Activated CD8-positive, alpha-beta memory T cell treated with anti-CD3 and anti-CD28 coated beads, Interleukin-2, amount 50 U/mL, for 1 hour (primary cell): Measurements from ENCODE around the gene ELMO1.
A peak's percentile ranks its signal among the peaks of the same experiment; 100 is the strongest.

Experiments
- DNase-seq: peaks from one replicate; pipeline ENCODE4 v3.0.0-alpha.2; 2020; ENCODE audit errors: extremely low read depth

Gene ELMO1

GRCh38 chr7:37216923-37217322, 231.7 kb downstream of the ELMO1 start:
- no peak for DNase-seq

- DNase-seq = no peak
Observed at GRCh38 chr7:37216156-37216852, 232.4 kb downstream of the ELMO1 start.

DNA sequence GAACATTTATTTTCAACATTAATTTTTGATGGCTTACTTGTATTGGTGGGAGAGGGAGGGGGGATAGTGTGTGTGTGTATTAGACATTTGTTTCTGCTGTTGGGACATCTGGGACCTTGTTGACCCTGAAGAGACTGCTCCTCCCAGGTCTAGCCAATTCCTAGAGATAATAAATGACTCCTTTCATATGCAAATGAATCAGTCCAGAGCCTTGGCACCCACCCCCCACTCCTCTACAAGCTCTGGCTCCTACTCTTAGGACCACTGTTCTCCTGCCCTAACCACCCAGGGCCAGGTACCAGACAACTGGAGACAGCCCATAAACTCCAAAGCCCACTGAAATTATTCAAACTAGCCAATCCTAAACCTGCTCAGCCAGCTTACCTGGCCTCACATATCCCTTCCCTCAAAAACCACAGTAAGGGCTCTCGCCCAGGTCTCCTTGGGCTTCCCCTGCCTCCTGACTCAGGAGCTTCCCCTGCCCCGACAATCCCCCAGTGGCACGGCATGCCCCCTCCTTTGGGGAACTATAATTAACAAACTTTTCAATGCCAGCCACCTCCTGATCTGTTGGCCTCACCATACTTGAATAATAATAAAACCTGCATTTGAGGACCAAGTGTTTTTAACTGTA, 233.3 kb downstream of the ELMO1 start:
- no peak for DNase-seq

- no peak for DNase-seq
Observed at GRCh38 chr7:37212556-37212955, 236.1 kb downstream of the ELMO1 start.

DNA sequence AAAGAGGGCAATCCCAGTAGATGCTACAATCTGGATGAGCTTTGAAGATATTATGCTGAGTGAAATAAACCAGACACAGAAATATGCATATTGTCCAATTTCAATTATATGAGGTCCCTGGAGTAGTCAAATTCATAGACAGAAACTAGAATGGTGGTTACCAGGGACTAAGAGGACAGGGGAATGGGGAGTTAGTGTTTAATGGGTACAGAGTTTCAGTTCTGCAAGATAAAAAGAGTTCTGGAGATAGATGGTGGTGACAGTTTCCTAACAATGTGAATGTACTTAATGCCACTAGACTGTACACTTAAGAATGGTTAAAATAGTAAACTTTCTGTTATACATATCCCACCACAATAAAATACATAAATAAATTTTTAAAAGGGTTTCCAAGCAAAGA, 236.6 kb downstream of the ELMO1 start:
- DNase-seq = no peak

- DNase-seq = no peak
Observed at GRCh38 chr7:37211097-37211880, 237.4 kb downstream of the ELMO1 start.

DNA sequence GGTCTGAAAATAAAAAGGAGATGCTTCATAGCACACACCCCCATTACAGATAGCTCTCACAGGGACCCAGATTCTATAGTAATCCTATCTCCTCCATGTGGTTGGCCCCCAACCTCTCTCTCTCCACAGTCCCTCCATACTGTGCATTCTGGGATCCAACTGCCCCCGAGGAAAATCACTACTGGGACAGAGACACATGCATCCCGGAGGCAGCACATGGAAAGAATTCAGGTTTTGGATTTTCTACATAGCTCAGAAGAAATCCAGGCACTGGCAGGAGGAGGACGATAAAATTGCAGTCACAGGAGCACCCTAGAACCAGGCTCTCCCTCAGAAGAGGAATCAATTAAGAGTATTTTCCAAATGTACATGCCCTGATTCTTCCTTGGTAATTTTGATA, 239.5 kb downstream of the ELMO1 start:
- no peak for DNase-seq

GRCh38 chr7:37208528-37208927, 240.1 kb downstream of the ELMO1 start:
- DNase-seq = no peak

- DNase-seq = no peak
Observed at GRCh38 chr7:37206192-37206591, 242.5 kb downstream of the ELMO1 start.

DNA sequence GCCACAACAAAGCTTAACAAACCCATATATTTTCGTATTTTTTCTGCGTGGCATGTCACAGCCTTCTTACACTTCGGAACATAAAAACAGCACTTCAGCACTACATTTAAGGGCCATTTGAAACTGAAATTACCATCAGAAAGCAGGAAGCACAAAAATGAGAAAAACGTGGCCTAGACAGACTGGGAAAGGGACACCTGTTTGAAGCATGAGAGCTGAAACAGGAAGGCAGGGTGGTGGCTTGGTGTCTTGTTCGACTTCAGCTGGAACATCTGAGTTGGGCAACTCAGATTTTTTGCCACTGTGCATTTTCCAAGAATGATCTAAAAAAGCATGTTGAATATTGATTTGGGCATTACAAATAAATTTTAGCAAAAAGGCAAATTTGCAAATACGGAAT, 243.2 kb downstream of the ELMO1 start:
- no peak for DNase-seq

- no peak for DNase-seq
Observed at GRCh38 chr7:37201876-37202198, 246.8 kb downstream of the ELMO1 start.

DNA sequence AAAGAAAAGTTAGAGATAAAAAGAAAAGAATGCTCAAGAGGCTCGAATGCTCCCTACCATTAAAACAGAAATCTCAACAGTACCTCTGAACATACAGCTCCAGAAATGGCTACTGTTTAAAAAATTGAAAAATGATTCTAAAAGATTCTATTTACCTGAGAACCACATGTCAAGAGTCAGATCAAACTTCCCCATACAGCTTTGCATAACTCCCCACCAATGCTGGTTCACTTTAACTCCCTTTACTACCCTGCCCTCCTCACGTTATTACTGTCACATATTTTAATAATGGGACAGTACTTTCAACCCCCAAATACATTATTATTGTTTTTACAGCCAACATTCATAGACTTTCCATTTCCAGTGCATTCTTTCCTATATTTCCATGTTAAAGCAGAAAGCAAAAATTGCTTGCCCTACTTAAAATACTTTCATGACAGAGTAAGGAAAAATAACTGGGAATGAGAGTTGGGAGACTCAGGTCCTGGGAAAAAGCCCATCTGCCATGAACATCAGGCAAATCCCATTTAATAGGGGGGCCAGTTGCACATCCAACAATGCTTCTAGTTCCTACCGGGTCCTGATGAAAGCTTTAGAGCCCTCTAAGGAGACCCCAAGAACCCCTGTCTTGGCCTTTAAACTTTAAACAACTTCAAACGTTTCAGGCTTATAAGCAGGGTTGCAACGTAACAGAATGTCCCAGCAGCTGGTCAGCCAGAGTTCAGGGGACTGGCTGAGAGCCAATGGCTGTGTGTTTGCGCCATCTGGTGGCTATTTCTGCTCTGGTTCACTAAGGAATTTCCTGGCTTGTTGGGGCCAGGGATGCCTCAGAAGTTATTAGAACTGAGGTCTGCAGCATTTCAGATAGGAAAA, 247.4 kb downstream of the ELMO1 start:
- DNase-seq = no peak

GRCh38 chr7:37198906-37199485, 249.7 kb downstream of the ELMO1 start:
- peak; percentile 51 for DNase-seq

DNA sequence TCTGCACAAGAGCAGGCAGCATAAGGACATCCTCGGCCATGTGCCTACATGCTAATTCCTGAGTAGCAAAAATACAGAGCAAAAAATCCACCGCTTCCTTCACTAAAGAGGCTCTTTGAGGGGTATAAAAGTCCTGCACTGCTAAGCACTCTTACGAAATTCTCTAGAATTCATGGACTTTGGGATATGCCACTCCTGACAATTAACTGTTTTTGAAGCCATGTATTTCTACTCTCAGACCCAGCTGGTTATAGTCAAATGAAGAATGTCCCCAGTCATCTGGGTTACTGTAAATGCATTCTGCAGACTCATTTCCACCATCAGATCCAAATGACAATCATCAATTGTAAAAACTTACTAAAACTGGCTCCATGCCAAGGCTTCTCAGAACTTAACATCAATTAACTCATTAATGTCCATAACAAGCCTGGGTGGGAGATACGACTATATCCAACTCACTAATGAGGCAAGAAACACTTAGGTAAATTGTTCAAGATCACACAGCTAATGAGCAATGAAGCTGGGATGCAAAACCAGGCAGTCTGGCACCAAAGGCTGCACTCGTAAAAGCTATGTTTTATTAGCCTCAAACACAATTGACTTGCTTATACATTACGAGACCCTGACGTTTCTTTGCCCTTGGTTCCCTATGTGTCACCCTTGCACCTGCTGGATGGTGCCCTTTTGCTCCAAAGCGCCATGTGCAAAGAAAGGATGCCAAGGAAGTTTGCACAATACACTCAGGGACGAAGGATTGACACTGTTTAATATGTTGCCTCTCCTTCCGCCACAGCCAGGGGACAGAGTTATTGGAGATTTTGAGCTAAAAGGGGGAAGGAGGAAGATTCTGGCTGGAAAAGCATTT, 250.4 kb downstream of the ELMO1 start:
- DNase-seq = no peak

GRCh38 chr7:37197108-37197507, 251.6 kb downstream of the ELMO1 start:
- DNase-seq = no peak

- no peak for DNase-seq
Observed at GRCh38 chr7:37196676-37197075, 252.0 kb downstream of the ELMO1 start.

GRCh38 chr7:37195388-37195787, 253.3 kb downstream of the ELMO1 start:
- DNase-seq = no peak

GRCh38 chr7:37194943-37195342, 253.7 kb downstream of the ELMO1 start:
- DNase-seq = no peak

- no peak for DNase-seq
Observed at GRCh38 chr7:37193775-37194135, 254.9 kb downstream of the ELMO1 start.

GRCh38 chr7:37193087-37193774, 255.4 kb downstream of the ELMO1 start:
- no peak for DNase-seq
